ENCODE measurements around the gene GLT8D2.

GLT8D2 gene

GRCh38 chr12:104064031-104064841, 14.2 kb upstream of the GLT8D2 start, which contains the start of gene HCFC2:
TSS of gene HCFC2 (plus strand) at chr12:104064531. CDS start at chr12:104064561, 30 bp downstream.
- no peaks in the 10 kb centered on the region for H3K9me3 Mint-ChIP-seq

GRCh38 chr12:104063712-104064030, 13.7 kb upstream of the GLT8D2 start:
- Mint-ChIP-seq H3K27ac (no peak overlapping the region), H3K27me3 (ENCODE audit: low read depth, poor library complexity) (peaks cover 41% of the 10 kb centered on the region), H3K4me1 (peaks cover 12% of the 10 kb centered on the region), H3K36me3 (ENCODE audit: low read depth) (peaks cover 10% of the 10 kb centered on the region), H3K4me3 (peak overlapping the region; percentile 93), H3K9me3 (no peaks in the 10 kb centered on the region)
- no peak for DNase-seq
- TF ChIP-seq CTCF (IDR thresholded peaks at IDR 0.05) = no peak

More at GRCh38 chr12:104064031-104064841, 14.2 kb upstream of the GLT8D2 start, which contains the start of gene HCFC2:
- peaks cover 12% of the 10 kb centered on the region for H3K36me3 Mint-ChIP-seq (ENCODE audit: low read depth)
- no peak for TF ChIP-seq CTCF (IDR thresholded peaks at IDR 0.05)
- peak within 1 kb of the TSS; percentile 59 for H3K27ac Mint-ChIP-seq
- H3K4me3 Mint-ChIP-seq = peak within 1 kb of the TSS; percentile 94
- H3K27me3 Mint-ChIP-seq (ENCODE audit: low read depth, poor library complexity) = peaks cover 39% of the 10 kb centered on the region
- H3K4me1 Mint-ChIP-seq = peaks cover 12% of the 10 kb centered on the region
- DNase-seq = peak; percentile 93

GRCh38 chr12:104060791-104061190, 10.8 kb upstream of the GLT8D2 start:
- Mint-ChIP-seq H3K9me3 (peaks cover 10% of the 10 kb centered on the region), H3K4me1 (peaks cover 14% of the 10 kb centered on the region), H3K36me3 (ENCODE audit: low read depth) (peaks cover 5% of the 10 kb centered on the region), H3K4me3 (no peak overlapping the region), H3K27ac (no peak overlapping the region), H3K27me3 (ENCODE audit: low read depth, poor library complexity) (peaks cover 42% of the 10 kb centered on the region)
- DNase-seq = no peak
- no peak for TF ChIP-seq CTCF (IDR thresholded peaks at IDR 0.05)

GRCh38 chr12:104059963-104060362, 10.0 kb upstream of the GLT8D2 start:
- peaks cover 34% of the 10 kb centered on the region for H3K27me3 Mint-ChIP-seq (ENCODE audit: low read depth, poor library complexity)
- H3K4me3 Mint-ChIP-seq = no peak overlapping the region
- H3K9me3 Mint-ChIP-seq = peaks cover 10% of the 10 kb centered on the region
- no peak for DNase-seq
- peaks cover 7% of the 10 kb centered on the region for H3K4me1 Mint-ChIP-seq
- H3K36me3 Mint-ChIP-seq (ENCODE audit: low read depth) = peaks cover 5% of the 10 kb centered on the region
- TF ChIP-seq CTCF (IDR thresholded peaks at IDR 0.05) = no peak
- H3K27ac Mint-ChIP-seq = peak overlapping the region; percentile 3

GRCh38 chr12:104058802-104059201, 8.8 kb upstream of the GLT8D2 start:
- peaks cover 5% of the 10 kb centered on the region for H3K36me3 Mint-ChIP-seq (ENCODE audit: low read depth)
- H3K4me1 Mint-ChIP-seq = peaks cover 6% of the 10 kb centered on the region
- peaks cover 35% of the 10 kb centered on the region for H3K27me3 Mint-ChIP-seq (ENCODE audit: low read depth, poor library complexity)
- DNase-seq = no peak
- TF ChIP-seq CTCF (IDR thresholded peaks at IDR 0.05) = no peak
- H3K27ac Mint-ChIP-seq = no peak overlapping the region
- H3K9me3 Mint-ChIP-seq = peaks cover 10% of the 10 kb centered on the region
- no peak overlapping the region for H3K4me3 Mint-ChIP-seq

GRCh38 chr12:104057771-104058197, 7.8 kb upstream of the GLT8D2 start:
- Mint-ChIP-seq H3K9me3 (peaks cover 10% of the 10 kb centered on the region), H3K36me3 (ENCODE audit: low read depth) (peaks cover 5% of the 10 kb centered on the region), H3K27me3 (ENCODE audit: low read depth, poor library complexity) (peaks cover 35% of the 10 kb centered on the region), H3K4me1 (peaks cover 6% of the 10 kb centered on the region), H3K4me3 (no peak overlapping the region), H3K27ac (no peak overlapping the region)
- peak; percentile 51 for TF ChIP-seq CTCF (IDR thresholded peaks at IDR 0.05)
- no peak for DNase-seq

All from nephron progenitor cell (in vitro differentiated cells).